GM21423 (cell line): ENCODE results near the gene RTL10.

Experiments used
- ATAC-seq: cut with Tn5 transposase; IDR thresholded peaks from one replicate; pipeline ENCODE4 v1.9.1; 2021; ENCODE audit warnings: mild to moderate bottlenecking, moderate library complexity; ENCODE audit not compliant: unreplicated experiment

Gene RTL10, protein sequence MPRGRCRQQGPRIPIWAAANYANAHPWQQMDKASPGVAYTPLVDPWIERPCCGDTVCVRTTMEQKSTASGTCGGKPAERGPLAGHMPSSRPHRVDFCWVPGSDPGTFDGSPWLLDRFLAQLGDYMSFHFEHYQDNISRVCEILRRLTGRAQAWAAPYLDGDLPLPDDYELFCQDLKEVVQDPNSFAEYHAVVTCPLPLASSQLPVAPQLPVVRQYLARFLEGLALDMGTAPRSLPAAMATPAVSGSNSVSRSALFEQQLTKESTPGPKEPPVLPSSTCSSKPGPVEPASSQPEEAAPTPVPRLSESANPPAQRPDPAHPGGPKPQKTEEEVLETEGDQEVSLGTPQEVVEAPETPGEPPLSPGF

DNA sequence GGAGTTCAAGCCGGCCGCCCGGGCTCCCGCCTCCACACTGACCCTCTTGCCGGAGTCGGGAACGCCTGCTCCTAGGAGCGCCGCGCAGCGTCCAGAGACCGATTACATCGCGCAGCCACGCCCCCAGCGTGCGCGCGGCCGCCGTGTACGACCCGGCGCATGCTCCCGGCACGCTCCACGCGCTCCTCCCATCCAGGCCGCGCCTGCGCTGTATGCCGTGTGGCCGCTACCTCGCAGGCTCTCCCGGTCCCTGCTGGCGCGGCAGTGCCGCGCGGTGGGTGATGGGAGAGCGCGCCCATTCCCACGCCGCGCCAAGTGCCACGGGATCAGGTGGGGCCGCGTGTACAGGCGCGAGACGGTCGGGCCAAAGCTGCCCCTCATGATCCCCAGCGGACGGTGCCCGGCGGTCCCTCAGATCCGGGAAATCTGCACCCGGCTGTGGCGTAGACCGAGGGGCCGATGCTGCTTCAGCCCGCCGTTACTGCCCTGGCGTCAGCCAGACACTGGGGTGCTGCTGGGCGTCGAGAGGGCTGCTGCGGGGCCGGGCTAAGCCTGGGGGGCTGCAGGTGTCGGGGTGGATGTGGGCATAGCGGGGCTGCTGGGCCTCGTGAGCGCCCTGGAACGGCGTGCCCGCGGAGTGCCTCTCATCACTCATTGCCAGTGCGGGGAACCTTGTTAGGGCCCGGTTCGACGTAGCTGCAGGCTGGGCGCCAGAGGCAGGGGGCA is at the start of gene RTL10, which contains the start of gene GNB1L:
RTL10 (minus strand) TSS at position 97 of the 726 bp plus-strand sequence. CDS start 2,613 bp downstream, outside the sequence.
GNB1L (minus strand) TSS at position 97 of the 726 bp plus-strand sequence. CDS start 33,519 bp downstream, outside the sequence.
- peak; percentile 85 for ATAC-seq

DNA sequence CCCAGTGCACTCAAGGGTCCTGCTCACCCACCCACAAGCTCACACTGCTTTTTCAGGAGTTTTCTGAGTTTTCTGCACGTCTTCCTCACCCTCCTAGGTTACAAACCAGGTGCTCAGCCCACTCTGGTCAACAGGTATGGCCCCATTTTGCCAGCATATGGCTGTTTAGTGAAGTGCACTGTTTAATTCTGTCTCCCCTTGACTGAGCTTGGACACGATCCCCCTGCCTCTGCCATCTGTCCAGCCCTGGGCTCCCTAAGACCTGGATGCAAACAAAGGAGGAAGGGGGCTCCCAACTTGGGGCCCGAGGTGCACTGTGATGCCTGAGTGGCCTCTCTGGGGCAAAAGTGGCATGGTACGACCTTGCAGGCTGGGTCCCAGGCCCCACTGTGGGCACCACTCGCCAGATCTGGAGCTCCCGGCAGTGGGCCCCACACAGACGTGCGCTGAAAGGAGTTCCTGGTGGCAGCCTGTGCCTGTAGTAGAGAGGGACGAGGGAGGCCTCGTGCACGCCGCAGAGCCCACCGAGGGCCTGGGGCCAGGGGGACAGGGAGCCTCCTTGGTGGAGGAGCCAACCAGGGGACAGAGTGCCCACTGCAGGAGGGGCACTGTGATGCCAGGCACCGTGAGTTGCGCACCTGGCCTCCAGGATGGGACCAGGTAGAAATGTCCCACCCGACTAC is 49.6 kb upstream of the RTL10 start:
- no peak for ATAC-seq

DNA sequence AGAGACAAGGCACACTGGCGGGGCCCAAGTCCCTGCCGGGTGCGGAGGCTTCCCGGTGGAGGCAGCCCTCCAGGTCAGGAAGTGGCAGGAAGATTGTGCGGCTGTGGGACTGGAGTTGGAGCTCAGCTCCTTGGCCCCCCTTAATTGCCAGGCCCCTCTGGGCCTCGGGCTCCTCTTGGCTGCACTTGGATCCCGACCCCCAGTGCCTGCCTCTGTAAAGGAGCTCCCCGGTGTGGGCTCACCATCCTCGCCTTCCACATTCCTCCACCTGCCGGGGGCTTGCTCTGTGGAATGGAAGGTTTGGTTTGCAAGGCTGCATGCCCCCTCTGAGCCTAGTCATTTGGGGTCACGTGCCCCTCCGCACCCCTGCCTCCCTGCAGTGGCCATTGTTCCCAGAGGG is 48.8 kb upstream of the RTL10 start:
- ATAC-seq, result no peak

GRCh38 chr22:19903031-19903430 is 48.4 kb upstream of the RTL10 start:
- no peak for ATAC-seq

GRCh38 chr22:19902245-19902715 is 47.6 kb upstream of the RTL10 start:
- ATAC-seq, result no peak

GRCh38 chr22:19901577-19902244 is 47.0 kb upstream of the RTL10 start:
- ATAC-seq, result no peak

DNA sequence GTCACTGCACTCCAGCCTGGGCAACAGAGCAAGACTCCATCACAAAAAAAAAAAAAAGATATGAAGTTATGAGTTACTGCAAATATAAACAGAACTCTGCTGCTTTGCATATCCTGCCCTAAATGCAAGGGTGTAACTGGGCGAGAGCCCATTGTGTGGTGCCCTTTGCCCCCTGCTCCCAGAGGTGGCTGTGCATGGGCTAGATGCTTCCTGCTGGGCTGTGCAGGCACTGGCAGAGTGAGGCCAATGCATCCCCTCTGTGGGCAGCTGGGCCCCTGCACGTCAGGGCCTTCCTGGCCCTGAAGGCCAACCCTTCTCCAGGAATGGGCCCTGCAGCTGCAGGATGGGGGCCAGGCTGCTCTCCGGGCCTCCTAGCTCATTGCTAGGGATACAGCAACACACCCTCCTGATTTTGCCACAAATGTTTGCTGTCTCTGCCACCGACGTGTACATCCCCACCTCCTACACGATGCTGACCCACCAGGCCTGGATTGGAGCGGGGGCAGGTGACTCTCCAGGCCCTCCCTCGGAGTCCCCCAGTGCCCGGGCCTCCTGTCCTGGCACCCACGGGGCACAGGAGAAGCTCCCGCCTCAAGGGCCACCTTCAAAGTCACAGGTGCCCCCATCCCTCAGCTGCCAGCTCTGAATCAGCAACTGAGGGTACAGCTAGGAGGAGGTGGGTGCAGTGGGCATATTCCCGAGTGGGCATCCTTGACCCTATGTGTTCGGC is 46.2 kb upstream of the RTL10 start:
- no peak for ATAC-seq

GRCh38 chr22:19898831-19899567 is 44.3 kb upstream of the RTL10 start:
- ATAC-seq, result no peak

GRCh38 chr22:19898145-19898544 is 43.5 kb upstream of the RTL10 start:
- no peak for ATAC-seq

GRCh38 chr22:19897726-19898125 is 43.1 kb upstream of the RTL10 start:
- no peak for ATAC-seq

DNA sequence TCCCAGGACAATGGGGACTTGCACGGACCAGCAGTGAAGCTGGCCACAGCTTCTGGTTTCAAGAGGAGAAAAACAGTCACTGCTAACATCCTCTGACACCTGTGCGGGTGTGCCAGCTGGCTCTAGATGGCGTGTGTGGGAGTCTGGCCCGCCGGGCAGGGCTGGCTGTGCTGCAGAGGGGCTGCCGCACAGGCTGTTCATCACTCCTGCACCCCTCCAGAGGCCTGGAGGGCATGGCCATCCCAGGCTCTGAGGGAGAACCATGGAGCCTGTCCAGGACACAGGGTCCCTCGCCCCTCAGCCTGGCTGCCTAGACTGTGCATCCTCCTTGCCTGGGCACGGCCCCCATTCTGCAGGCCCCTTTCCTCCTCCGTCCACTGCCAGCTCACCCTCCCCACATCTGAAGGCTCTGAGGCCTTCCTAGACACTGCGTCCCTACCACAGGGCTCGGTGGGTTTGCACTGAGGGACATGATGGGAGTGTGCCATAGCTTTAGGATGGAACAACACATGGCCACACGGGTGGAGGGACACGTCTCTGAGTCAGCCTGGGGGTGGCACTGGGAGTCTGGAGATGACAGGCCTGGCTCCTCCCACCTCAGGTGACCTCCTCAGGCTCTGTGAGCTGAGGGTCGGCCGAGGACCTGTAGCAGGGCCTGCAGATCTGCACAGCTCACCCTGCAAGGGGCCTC is 42.1 kb upstream of the RTL10 start:
- no peak for ATAC-seq

DNA sequence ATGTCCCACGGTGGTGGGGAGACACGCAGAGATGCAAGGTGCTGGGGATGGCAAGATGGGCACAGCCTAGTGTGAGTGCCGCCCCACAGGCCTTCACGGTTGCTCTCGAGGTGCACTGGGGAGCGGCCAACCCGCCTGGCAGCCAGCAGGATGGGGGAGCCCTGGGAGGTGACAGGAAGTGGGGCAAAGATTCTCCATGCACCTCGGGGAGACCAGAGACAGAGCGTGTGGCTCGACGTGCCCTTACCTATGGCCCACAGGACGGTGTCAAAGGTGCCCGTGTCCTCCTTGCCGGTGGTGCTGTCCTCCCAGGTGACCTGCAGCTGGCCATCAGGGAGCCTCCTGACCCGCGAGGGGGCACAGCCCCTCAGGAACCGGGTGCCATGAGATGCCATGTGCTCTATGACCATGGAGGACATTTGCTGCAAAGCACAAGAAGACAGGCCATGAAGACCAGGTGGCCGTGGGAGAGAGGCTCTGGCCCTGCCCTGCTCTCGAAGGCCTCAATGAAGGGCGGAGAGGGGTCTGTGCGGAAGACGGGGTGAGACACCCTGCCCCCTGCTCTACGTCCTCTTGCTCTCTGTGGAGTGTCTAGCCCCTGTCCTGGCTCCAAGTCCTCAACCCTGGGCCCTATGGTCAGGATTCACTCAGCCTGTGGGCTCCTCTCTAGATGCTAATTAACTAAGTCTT is 40.6 kb upstream of the RTL10 start:
- ATAC-seq, result no peak

DNA sequence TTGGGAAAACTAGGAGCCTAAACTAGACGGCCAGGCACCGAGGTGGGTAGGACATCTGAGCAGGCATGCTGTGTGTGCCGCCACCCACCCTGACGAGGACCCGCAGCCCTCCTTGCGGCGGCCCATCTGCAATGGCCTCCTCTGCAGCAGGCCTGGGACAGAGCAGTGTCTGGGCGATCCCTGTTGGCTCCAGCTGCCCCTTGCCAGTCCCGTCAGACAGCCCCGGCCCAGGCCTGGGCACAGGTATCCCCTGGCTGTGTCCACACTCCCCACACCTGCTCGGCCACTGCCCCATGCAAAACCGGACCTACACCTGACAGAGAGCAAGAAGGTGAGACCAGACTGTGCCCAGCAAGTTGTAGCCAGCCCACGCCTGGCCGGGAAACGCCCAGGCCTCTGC is 38.7 kb upstream of the RTL10 start:
- ATAC-seq, result no peak

GRCh38 chr22:19892925-19893324 is 38.3 kb upstream of the RTL10 start:
- ATAC-seq, result no peak

DNA sequence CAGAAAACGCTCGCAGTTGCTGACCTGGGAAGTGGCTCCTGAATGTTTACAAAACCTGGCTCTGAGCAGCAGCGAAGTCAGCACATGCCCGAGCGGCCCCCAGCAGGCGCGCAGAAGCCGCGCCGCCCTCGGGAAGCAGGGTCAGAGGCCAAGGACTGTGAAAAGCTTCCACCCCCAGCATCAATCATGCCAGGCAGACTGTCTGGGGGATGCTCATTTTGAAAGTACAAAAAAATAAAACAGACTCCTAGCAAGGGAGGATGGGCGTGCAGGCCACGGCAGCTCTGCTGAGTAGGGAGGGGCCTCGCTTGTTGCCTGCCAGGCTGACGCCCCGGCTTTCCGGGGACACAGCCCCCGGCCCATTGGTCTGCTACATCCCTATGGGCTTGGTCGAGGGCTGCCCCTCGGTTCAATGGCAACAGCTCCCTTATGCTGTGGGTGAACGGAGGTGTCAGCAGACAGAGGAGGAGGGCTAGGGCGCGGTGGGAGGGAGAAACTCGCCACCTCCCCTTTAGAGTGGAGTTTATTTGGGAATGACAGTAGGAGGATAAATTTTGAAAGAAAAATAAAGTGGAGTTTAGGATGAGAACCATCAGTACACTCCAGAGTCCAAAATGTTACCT is 37.7 kb upstream of the RTL10 start:
- ATAC-seq, result no peak

DNA sequence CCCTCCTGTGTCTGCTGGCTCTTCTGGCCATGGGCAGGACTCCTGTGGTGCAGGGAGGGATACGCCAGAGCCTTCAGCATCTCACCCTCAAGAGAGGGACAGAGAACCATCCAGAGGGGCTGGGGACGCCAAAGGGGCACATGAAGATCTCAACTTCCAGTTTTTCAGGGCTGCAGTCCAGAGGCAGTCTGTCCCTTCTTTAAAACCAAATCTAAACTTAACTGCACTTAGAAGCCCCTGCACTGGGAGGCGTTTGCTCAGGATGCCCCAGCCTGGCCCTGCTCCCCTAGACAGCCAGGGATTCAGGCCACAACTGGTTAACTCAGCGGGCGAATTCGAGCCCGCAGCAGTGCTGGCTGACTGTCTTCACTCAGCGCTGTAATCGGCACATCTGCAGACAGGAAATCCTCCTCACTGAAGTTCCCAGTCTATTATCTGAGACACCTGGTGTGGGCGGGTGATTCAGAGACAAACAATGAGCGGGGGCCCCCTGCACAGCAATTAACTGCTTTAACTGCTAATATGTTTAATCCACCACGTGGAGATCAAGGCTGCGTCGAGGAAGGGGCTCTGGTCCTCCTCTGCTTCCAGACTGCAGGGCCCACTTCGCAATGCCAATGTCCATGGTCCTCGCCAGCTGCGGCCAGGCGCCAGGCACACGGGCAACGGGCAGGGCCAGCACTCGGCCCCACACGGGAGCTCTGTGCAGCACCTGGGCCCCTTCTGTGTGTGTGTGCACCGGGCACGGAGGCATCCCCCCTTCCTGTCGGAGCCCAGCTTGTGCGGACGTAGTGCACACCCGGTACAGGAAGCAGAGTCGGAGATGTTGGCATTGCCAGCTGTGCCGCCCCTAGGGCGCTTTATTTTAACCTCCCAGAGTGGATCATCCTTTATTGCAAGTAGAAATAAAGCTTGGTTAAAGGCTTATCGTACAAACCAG is 36.9 kb upstream of the RTL10 start:
- ATAC-seq, result no peak
